ENCODE measurements around the gene PRRT4.

PRRT4 gene

GRCh38 chr7:128344431-128344774, 17.1 kb downstream of the PRRT4 start:
- DNase-seq (ENCODE audit: low read depth in 2 of 2), result no peak

GRCh38 chr7:128343554-128344430, 17.7 kb downstream of the PRRT4 start, which contains the start of gene RBM28:
TSS of gene RBM28 (minus strand) at chr7:128343908. CDS start at chr7:128343793, 115 bp downstream.
- DNase-seq (ENCODE audit: low read depth in 2 of 2), result peak; percentile 51 to 69

GRCh38 chr7:128341733-128342132, 19.8 kb downstream of the PRRT4 start:
- no peak for DNase-seq (ENCODE audit: low read depth in 2 of 2)

GRCh38 chr7:128335730-128336129, 25.8 kb downstream of the PRRT4 start:
- DNase-seq (ENCODE audit: low read depth in 2 of 2), result no peak

- no peak for DNase-seq (ENCODE audit: low read depth in 2 of 2)
These were observed 37.2 kb downstream of the PRRT4 start for GRCh38 chr7:128324368-128324680.

- DNase-seq (ENCODE audit: low read depth in 2 of 2), result no peak
These were observed 37.8 kb downstream of the PRRT4 start for GRCh38 chr7:128323459-128324367.

- DNase-seq (ENCODE audit: low read depth in 2 of 2), result no peak
These were observed 38.5 kb downstream of the PRRT4 start for GRCh38 chr7:128323040-128323439.

- no peak for DNase-seq (ENCODE audit: low read depth in 2 of 2)
These were observed 39.3 kb downstream of the PRRT4 start for GRCh38 chr7:128322040-128322643.

- no peak for DNase-seq (ENCODE audit: low read depth in 2 of 2)
These were observed 40.5 kb downstream of the PRRT4 start for GRCh38 chr7:128321044-128321422.

GRCh38 chr7:128318691-128319090, 42.8 kb downstream of the PRRT4 start:
- DNase-seq (ENCODE audit: low read depth in 2 of 2), result no peak

GRCh38 chr7:128311013-128311412, 50.5 kb downstream of the PRRT4 start:
- no peak for DNase-seq (ENCODE audit: low read depth in 2 of 2)

GRCh38 chr7:128310499-128310898, 51.0 kb downstream of the PRRT4 start:
- DNase-seq (ENCODE audit: low read depth in 2 of 2), result no peak

- no peak for DNase-seq (ENCODE audit: low read depth in 2 of 2)
These were observed 51.5 kb downstream of the PRRT4 start for GRCh38 chr7:128309976-128310375.

GRCh38 chr7:128309124-128309523, 52.4 kb downstream of the PRRT4 start:
- DNase-seq (ENCODE audit: low read depth in 2 of 2), result no peak

- DNase-seq (ENCODE audit: low read depth in 2 of 2), result no peak
These were observed 54.4 kb downstream of the PRRT4 start for GRCh38 chr7:128307061-128307460.

- no peak for DNase-seq (ENCODE audit: low read depth in 2 of 2)
These were observed 57.3 kb downstream of the PRRT4 start for GRCh38 chr7:128304212-128304611.

- no peak for DNase-seq (ENCODE audit: low read depth in 2 of 2)
These were observed 57.8 kb downstream of the PRRT4 start for GRCh38 chr7:128303643-128304042.

GRCh38 chr7:128303133-128303532, 58.4 kb downstream of the PRRT4 start:
- DNase-seq (ENCODE audit: low read depth in 2 of 2), result no peak

GRCh38 chr7:128302139-128302538, 59.4 kb downstream of the PRRT4 start:
- DNase-seq (ENCODE audit: low read depth in 2 of 2), result no peak

Measured in stimulated activated CD4-positive, alpha-beta T cell treated with anti-CD3 and anti-CD28 coated beads, Interleukin-1b, Interleukin-23, amount 100 ng/mL, for 1 hour (primary cell).